NCI-H510A treated with DMSO at 0.1 percent for 48 hours (cell line): ENCODE results near the gene DNASE1L2.

ENCODE experiments used
- DNase-seq: peaks from one replicate; lab custom pipeline; 2025; lab: John Stamatoyannopoulos, UW

DNASE1L2 gene

GRCh38 chr16:2226245-2226793 lies 9.9 kb upstream of the DNASE1L2 start:
- DNase-seq = no peak

- DNase-seq = no peak
Measured at GRCh38 chr16:2226918-2227317, 9.3 kb upstream of the DNASE1L2 start.

GRCh38 chr16:2228161-2228824 lies 8.0 kb upstream of the DNASE1L2 start:
- DNase-seq = no peak

- no peak for DNase-seq
Measured at GRCh38 chr16:2229091-2229490, 7.2 kb upstream of the DNASE1L2 start.

GRCh38 chr16:2229632-2230250 lies 6.5 kb upstream of the DNASE1L2 start:
- DNase-seq = no peak

- DNase-seq = no peak
Measured at GRCh38 chr16:2230376-2230775, 5.9 kb upstream of the DNASE1L2 start.

- DNase-seq = no peak
Measured at GRCh38 chr16:2231016-2231931, 5.0 kb upstream of the DNASE1L2 start.

- DNase-seq = no peak
Measured at GRCh38 chr16:2232094-2232990, 3.9 kb upstream of the DNASE1L2 start.

GRCh38 chr16:2233046-2233775 lies 3.0 kb upstream of the DNASE1L2 start:
- no peak for DNase-seq

GRCh38 chr16:2233872-2234812 lies 2.1 kb upstream of the DNASE1L2 start:
- peak; percentile 56 for DNase-seq

GRCh38 chr16:2234813-2235170 lies 1.5 kb upstream of the DNASE1L2 start:
- DNase-seq = no peak

- no peak for DNase-seq
Measured at GRCh38 chr16:2235234-2235651, 1.0 kb upstream of the DNASE1L2 start.

GRCh38 chr16:2235695-2236336 lies 428 bp upstream of the DNASE1L2 start:
- DNase-seq = no peak

GRCh38 chr16:2237102-2237482 lies 848 bp downstream of the DNASE1L2 start:
- no peak for DNase-seq

- no peak for DNase-seq
Measured at GRCh38 chr16:2237493-2238149, 1.4 kb downstream of the DNASE1L2 start.

GRCh38 chr16:2238150-2238837 lies 2.0 kb downstream of the DNASE1L2 start:
- DNase-seq = no peak

GRCh38 chr16:2238838-2239675 lies 2.8 kb downstream of the DNASE1L2 start:
- DNase-seq = peak; percentile 20
